GM18526 (cell line): Measurements from ENCODE around the gene PLOD1.

Experiments used
- POLR2A ChIP-seq: IDR thresholded peaks from 3 replicates; pipeline ENCODE4 v1.6.1; 2011; ENCODE audit not compliant: insufficient read length; ENCODE audit errors: extremely low read depth

The PLOD1 gene

GRCh38 chr1:11930571-11931445 lies 3.7 kb upstream of the PLOD1 start:
- TF ChIP-seq POLR2A: no peak

- no peak for TF ChIP-seq POLR2A
Observed at GRCh38 chr1:11931845-11932244, 2.7 kb upstream of the PLOD1 start.

GRCh38 chr1:11935057-11935412 lies 518 bp downstream of the PLOD1 start:
- no peak for TF ChIP-seq POLR2A

DNA sequence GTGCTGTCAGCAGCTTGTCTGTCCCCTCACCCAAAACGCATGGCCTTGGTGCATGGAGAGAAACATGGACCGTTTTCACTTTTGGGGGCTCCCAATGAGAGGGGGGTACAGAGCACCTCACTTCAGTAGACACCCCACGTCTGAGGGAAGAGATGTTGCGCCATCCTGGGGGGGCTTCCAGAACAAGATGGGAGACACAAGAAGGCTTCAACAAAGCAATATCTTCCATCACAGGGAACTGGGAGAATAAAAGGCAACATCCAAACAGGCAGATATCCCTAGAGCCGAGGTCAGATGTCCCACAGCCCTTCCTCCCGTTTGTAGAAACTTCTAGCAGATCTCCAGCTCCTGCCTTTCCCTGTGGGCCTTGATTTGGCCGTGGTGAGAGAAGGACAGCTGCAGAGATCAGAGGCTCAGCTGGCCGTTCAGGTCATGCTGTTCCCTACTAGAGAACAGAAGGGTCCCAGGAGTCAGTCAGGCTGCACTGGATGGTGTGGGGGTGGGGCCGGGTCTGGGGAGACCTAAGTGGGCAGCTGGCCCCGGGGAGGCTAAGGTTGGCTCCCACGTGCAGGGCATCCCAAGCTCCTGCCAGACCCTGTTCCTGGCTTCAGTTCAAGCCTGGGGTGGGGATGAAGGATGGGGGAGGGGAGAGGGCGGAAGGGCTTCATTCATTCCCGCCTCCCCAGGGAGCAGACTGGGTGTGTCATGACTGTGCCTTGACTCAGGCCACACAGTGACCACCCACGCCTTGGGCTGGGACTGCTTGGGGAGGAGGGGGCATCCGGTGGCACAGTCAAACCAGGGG lies 4.4 kb downstream of the PLOD1 start:
- no peak for TF ChIP-seq POLR2A

- TF ChIP-seq POLR2A: no peak
Observed at GRCh38 chr1:11940260-11940921, 5.9 kb downstream of the PLOD1 start.

- TF ChIP-seq POLR2A: no peak
Observed at GRCh38 chr1:11942280-11942679, 7.8 kb downstream of the PLOD1 start.

- no peak for TF ChIP-seq POLR2A
Observed at GRCh38 chr1:11943619-11944018, 9.1 kb downstream of the PLOD1 start.

DNA sequence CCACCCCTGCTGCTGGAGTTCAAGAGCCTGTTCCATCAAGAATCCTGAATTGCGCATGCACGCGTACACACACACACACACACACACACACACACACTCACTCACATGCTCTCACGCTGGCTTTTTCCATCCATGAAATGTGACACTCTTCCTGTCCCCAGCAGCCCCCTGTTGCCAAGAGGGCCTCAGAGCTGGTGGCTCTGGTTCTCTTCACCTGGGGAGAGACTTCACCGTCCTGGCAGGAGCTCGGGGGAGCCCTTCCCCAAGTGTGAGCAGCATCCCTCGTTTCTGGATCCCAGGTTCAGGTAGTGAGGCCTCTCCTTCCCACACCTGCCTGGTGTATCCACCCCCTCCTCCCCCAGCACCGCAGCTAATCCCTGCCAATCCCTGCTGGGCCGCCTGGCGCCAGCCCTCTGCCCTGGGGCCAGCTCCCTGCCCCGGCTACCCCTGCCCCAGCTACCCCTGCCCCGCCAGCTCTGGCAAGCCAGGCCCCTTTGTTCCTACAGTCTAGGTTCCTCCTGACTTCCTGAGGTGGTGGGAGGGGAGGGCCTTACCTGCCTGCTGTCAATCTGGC lies 9.9 kb downstream of the PLOD1 start:
- no peak for TF ChIP-seq POLR2A

GRCh38 chr1:11946647-11947046 lies 12.1 kb downstream of the PLOD1 start:
- TF ChIP-seq POLR2A: no peak

DNA sequence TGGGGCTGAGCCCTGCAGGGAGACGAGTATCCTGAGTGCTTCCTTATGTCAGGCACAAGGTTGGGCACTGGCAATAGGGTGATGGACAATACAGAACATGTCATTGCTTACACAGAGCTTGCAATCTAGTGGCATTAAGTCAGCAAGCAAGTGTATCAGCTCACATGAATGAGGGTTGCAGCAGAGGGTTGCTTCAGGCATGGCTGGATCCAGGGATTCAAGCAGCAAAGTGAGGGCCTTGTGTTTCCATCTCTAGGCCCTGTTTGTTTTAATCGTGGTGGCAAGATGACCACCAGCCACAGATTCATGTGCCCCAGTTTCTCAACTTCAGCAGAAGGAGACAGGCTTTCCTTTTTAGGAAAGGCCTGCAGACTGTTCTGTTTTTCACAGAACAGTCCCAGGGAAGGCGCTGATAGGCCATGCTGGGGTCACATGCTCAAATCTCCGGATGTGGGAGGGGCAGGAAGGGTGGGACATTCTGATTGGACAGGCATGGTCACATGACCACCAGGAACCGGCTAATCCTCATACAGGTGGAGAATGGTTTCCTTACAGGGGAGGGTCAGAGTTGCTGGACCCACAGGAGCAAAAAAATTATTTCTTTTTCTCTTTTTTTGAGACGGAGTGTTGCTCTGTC lies 14.4 kb downstream of the PLOD1 start:
- TF ChIP-seq POLR2A: no peak

DNA sequence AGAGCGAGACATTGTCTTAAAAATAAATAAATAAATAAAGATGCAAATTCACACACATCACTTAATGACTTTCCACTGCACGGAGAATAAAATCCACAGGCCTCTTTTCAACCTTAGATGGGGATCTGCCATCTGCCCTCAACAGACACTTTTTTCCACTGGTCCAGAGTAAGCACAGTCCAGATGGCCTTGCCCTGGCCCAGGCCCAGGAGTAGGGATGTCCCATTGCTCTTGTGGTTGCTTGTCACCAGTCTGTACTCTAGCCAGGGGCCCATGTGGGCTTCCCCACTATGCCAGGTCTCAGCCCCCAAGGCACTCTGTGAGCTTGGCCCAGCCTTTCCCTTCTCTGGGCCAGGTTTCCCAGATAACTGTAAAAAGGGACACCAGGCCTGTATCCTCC lies 17.4 kb downstream of the PLOD1 start:
- no peak for TF ChIP-seq POLR2A

- no peak for TF ChIP-seq POLR2A
Observed at GRCh38 chr1:11952455-11953109, 18.1 kb downstream of the PLOD1 start.

DNA sequence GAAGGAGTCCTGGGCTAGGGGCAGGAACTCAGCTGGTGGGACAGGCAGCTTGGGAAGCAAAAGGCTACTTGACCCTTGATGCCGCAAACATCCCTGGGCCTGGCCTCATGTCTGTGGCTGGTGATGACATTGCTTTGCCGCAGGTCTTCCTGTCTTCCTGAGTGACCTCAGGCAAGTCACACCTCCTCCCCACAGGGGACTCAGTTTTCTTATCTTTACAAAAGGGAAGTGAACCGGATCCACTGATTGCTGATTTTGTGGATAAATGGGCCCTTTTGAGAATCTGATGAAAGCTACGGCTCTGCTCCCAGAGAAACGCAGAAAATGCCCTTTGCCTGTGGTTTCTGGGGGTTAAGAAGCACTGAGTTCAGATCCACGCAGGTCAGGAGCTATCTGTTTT lies 20.7 kb downstream of the PLOD1 start:
- no peak for TF ChIP-seq POLR2A

GRCh38 chr1:11957398-11957797 lies 22.9 kb downstream of the PLOD1 start:
- no peak for TF ChIP-seq POLR2A
